ENCODE results near the gene GMEB2.

GMEB2 gene

DNA sequence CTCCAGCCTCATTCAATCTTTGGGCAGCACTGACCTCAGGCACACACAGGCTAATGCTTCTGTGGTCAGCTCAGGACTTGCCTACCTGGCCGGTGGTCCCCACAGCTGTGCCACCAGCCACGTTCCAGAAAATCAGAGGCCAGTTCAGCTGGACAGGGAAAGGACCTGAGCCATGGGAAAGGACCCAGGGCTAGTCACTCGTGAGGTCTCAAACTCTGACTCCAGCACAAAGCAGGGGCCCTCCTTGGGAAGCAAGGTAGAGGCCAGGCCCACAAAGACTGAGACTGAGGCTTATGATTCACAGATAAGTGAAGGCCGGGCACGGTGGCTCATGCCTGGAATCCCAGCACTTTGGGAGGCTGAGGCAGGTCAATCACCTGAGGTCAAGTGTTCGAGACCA, 30.5 kb downstream of the GMEB2 start:
- TF ChIP-seq, protein P1, sequence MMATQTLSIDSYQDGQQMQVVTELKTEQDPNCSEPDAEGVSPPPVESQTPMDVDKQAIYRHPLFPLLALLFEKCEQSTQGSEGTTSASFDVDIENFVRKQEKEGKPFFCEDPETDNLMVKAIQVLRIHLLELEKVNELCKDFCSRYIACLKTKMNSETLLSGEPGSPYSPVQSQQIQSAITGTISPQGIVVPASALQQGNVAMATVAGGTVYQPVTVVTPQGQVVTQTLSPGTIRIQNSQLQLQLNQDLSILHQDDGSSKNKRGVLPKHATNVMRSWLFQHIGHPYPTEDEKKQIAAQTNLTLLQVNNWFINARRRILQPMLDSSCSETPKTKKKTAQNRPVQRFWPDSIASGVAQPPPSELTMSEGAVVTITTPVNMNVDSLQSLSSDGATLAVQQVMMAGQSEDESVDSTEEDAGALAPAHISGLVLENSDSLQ (IDR thresholded peaks at IDR 0.05): no peak
- TF ChIP-seq HDGF (IDR thresholded peaks at IDR 0.05; ENCODE audit: borderline replicate concordance) (no peak), LEF1 (IDR thresholded peaks at IDR 0.05; ENCODE audit: borderline replicate concordance) (no peak), BHLHE40 (IDR thresholded peaks at IDR 0.05; ENCODE audit: borderline replicate concordance) (no peak), NFRKB (IDR thresholded peaks at IDR 0.05) (no peak), FOXA1 (IDR thresholded peaks at IDR 0.05) (no peak)
- POLR2A ChIA-PET: no interaction called here
- CTCF ChIA-PET: no interaction called here
- no peak for DNase-seq (ENCODE audit: extremely low spot score)

DNA sequence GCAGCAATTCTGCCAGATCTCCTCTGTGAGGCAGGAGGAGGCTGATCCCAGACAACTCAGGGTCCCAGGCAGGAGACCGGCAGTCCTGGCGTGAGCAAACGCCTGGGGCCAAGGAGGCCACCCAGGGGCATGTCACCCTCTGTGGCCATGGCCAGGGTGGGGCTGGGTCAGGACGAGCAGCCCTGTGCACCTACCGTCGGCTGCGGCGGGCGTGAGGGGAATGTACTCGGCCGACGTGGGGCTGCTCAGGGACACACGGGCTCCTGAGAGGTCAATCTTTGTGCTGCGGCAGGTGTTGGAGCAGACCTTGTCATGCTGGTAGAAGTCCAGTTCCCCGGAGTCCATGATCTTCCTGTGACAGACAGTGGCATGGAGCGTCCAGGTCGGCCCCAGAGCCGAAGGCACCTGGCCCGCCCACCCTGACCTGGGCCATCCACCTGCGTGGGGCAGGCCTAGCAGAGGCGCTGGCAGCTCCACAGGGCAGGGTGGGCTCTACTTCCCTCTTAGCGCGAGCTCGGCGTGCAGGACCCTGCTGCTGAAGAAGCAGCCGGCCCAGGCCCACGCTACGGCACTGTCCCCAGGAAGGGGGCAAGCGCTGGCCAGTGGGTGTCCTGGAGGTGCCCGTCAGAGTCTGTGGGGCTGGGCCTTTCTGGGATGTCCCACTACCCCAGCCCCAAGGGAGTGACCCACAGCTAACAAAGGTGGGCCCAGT, 31.3 kb downstream of the GMEB2 start:
- POLR2A ChIA-PET: no interaction called here
- DNase-seq (ENCODE audit: extremely low spot score): no peak
- CTCF ChIA-PET: no interaction called here
- no peak for TF ChIP-seq HDGF (IDR thresholded peaks at IDR 0.05; ENCODE audit: borderline replicate concordance)
- no peak for TF ChIP-seq ARNT (IDR thresholded peaks at IDR 0.05)
- no peak for TF ChIP-seq FOXA1 (IDR thresholded peaks at IDR 0.05)
- no peak for TF ChIP-seq SP1 (IDR thresholded peaks at IDR 0.05)
- no peak for TF ChIP-seq NFRKB (IDR thresholded peaks at IDR 0.05)

DNA sequence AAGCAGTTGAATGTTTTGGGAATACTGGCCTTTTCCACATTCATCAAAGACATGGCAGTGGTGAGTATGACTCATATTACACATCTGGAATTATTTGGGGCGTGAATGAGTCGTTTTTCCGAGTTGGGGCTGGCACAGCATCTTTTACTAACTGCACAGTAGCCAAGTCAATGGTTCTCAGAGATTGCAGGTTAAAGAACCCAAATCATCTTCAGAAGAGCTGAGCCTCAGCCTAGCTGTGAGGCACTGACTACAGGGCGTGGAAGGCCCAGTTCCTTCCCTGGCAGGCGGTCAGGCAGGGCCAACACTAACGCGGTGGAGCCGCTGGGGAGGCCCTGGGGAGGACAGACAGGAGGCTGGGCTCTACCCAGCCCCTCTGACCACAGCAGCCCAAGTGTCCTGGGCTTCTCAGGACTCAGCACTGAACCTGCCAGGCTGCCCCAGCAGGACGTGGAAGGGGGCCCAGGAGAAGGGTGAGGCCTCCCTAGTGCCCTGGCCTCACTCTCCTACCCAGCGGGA, 32.8 kb downstream of the GMEB2 start:
- DNase-seq (ENCODE audit: extremely low spot score): no peak
- TF ChIP-seq BHLHE40 (IDR thresholded peaks at IDR 0.05; ENCODE audit: borderline replicate concordance) (no peak), SP1 (IDR thresholded peaks at IDR 0.05) (no peak), LEF1 (IDR thresholded peaks at IDR 0.05; ENCODE audit: borderline replicate concordance) (no peak), FOXK2 (IDR thresholded peaks at IDR 0.05) (no peak), FOXA1 (IDR thresholded peaks at IDR 0.05) (no peak), FOXM1 (IDR thresholded peaks at IDR 0.05; ENCODE audit: borderline replicate concordance) (no peak), L3MBTL2 (conservative IDR thresholded peaks at IDR 0.05) (no peak), TARDBP (IDR thresholded peaks at IDR 0.05) (no peak)
- ChIA-PET POLR2A (no interaction called here), CTCF (no interaction called here)

DNA sequence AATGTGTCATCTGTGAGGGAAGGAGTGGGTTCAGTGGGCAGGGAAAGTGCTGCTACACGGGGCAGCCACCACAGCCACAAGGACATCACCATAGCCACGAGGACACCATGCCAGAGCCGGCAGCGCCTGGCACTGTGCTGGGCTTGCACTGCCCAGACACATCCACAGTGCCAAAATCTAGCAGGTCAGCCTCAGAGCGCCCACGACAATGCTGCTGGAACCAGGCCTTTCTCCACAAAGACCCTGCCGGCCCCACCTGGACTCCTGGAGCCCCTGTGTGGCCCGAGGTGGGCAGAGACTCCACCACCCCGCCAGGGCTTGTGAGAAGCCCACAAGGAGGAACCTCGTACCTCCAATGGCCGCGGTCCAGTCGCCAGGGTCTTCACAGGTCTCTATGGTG, 34.2 kb downstream of the GMEB2 start:
- DNase-seq (ENCODE audit: extremely low spot score): no peak
- ChIA-PET POLR2A (interaction anchor here (1.3 kb wide), 1 partner anchor 18 kb away, joined by 5 read pairs; no protein-coding TSS in a partner anchor), CTCF (no interaction called here)
- TF ChIP-seq NFRKB (IDR thresholded peaks at IDR 0.05): no peak
- no peak for TF ChIP-seq BHLHE40 (IDR thresholded peaks at IDR 0.05; ENCODE audit: borderline replicate concordance)
- TF ChIP-seq, protein P1 (IDR thresholded peaks at IDR 0.05): no peak
- no peak for TF ChIP-seq SP1 (IDR thresholded peaks at IDR 0.05)
- TF ChIP-seq LEF1 (IDR thresholded peaks at IDR 0.05; ENCODE audit: borderline replicate concordance): no peak
- no peak for TF ChIP-seq ZNF384 (IDR thresholded peaks at IDR 0.05)
- TF ChIP-seq FOXA1 (IDR thresholded peaks at IDR 0.05): no peak
- TF ChIP-seq TARDBP (IDR thresholded peaks at IDR 0.05): no peak
- no peak for TF ChIP-seq CTBP1 (IDR thresholded peaks at IDR 0.05; ENCODE audit: borderline replicate concordance)
- no peak for TF ChIP-seq HDGF (IDR thresholded peaks at IDR 0.05; ENCODE audit: borderline replicate concordance)
- TF ChIP-seq FOXK2 (IDR thresholded peaks at IDR 0.05): no peak

DNA sequence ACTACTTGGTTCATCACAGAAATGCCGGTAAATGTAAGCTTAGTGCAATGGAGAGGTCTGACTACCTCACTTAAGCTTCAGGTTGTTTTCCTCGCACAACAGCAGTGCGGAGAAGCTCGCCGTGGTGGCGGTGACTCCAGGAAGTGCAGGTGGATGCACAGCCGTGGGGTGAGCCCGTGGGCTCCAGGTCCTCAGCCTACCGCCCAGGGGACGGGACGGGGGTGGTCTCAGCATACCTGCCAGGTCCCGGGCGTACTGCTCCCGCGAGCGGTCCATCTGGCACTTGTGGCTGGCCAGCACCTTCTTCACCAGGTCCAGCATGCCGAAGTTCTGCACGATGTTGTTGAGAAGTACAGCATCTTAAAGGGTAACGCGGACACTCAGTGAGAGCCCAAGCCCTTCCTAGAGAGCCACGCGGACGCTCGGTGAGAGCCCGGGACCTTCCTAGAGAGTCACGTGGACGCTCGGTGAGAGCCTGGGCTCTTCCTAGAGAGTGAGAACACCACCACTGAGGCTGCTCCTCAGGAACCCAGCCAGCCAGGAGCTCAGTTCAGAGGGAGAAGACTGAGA, 35.0 kb downstream of the GMEB2 start:
- no peak for TF ChIP-seq ARNT (IDR thresholded peaks at IDR 0.05)
- TF ChIP-seq HDGF (IDR thresholded peaks at IDR 0.05; ENCODE audit: borderline replicate concordance): no peak
- TF ChIP-seq NFRKB (IDR thresholded peaks at IDR 0.05): no peak
- no peak for TF ChIP-seq FOXM1 (IDR thresholded peaks at IDR 0.05; ENCODE audit: borderline replicate concordance)
- no peak for TF ChIP-seq LEF1 (IDR thresholded peaks at IDR 0.05; ENCODE audit: borderline replicate concordance)
- TF ChIP-seq TARDBP (IDR thresholded peaks at IDR 0.05): no peak
- TF ChIP-seq SP1 (IDR thresholded peaks at IDR 0.05): no peak
- TF ChIP-seq SUZ12 (IDR thresholded peaks at IDR 0.05): no peak
- no peak for TF ChIP-seq BHLHE40 (IDR thresholded peaks at IDR 0.05; ENCODE audit: borderline replicate concordance)
- TF ChIP-seq, protein P1 (IDR thresholded peaks at IDR 0.05): no peak
- TF ChIP-seq FOXK2 (IDR thresholded peaks at IDR 0.05): no peak
- TF ChIP-seq L3MBTL2 (conservative IDR thresholded peaks at IDR 0.05): no peak
- CTCF ChIA-PET: no interaction called here
- POLR2A ChIA-PET: interaction anchor here (1.3 kb wide), 1 partner anchor 17 kb away, joined by 5 read pairs; no protein-coding TSS in a partner anchor
- no peak for DNase-seq (ENCODE audit: extremely low spot score)

DNA sequence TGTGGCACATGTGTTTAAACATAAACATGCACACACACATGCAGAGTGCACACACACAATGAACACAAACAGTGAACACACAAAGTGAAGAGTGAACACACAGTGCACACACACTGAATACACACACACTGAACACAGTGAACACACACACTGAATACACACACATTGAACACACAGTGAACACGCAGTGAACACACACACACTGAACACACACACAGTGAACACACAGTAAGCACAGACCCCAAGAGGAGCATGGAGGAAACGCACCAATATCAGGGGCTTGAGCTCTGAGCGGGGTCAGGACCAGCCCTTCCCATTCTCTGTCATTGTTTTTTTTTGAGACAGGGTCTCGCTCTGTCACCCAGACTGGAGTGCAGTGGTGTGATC, 35.8 kb downstream of the GMEB2 start:
- DNase-seq (ENCODE audit: extremely low spot score): no peak
- CTCF ChIA-PET: no interaction called here
- TF ChIP-seq HDGF (IDR thresholded peaks at IDR 0.05; ENCODE audit: borderline replicate concordance) (no peak), ELF4 (IDR thresholded peaks at IDR 0.05) (no peak), ARNT (IDR thresholded peaks at IDR 0.05) (no peak), FOXM1 (IDR thresholded peaks at IDR 0.05; ENCODE audit: borderline replicate concordance) (no peak), ZNF384 (IDR thresholded peaks at IDR 0.05) (no peak), BHLHE40 (IDR thresholded peaks at IDR 0.05; ENCODE audit: borderline replicate concordance) (no peak), LEF1 (IDR thresholded peaks at IDR 0.05; ENCODE audit: borderline replicate concordance) (no peak), SP1 (IDR thresholded peaks at IDR 0.05) (no peak)
- POLR2A ChIA-PET: interaction anchor here (1.3 kb wide), 1 partner anchor 16 kb away, joined by 5 read pairs; no protein-coding TSS in a partner anchor
